GM23338 (cell line): ENCODE results near the gene PUDP. TPM values are rescaled to one million over a fixed set of nuclear protein-coding genes. Genes with fewer than 3 reads are reported as not detected.

ENCODE experiments used
- ATAC-seq: fragments of 200-7000 bp; cut with Tn5 transposase; 3 replicates; pipeline ENCODE4 v1.9.1; 2020
- DNase-seq: peaks from one replicate; pipeline ENCODE4 v3.0.0-alpha.2; 2015; ENCODE audit warnings: low spot score
- H2AFZ ChIP-seq: fragments of 200-600 bp; sonication (generic); 2 replicates; pipeline ENCODE4 v1.8.0; 2016; ENCODE audit warnings: antibody characterized with exemption, mild to moderate bottlenecking, moderate library complexity
- H3F3A ChIP-seq: fragments of 200-600 bp; sonication (generic); replicated peaks from 2 replicates; pipeline ENCODE4 v1.8.0; 2017; ENCODE audit warnings: antibody characterized with exemption, mixed run types, low read depth
- H3K27ac ChIP-seq: fragments of 200-600 bp; sonication (generic); 2 replicates; pipeline ENCODE4 v1.6.1; 2016; ENCODE audit warnings: low read depth
- H3K27me3 ChIP-seq: fragments of 200-600 bp; sonication (generic); 2 replicates; pipeline ENCODE4 v1.8.0; 2016; ENCODE audit warnings: mild to moderate bottlenecking, mixed run types, moderate library complexity; ENCODE audit not compliant: insufficient read depth
- H3K36me3 ChIP-seq: fragments of 200-600 bp; sonication (generic); 2 replicates; pipeline ENCODE4 v1.8.0; 2016; ENCODE audit warnings: mild to moderate bottlenecking; ENCODE audit not compliant: insufficient read depth
- H3K4me1 ChIP-seq: fragments of 200-600 bp; sonication (generic); 2 replicates; pipeline ENCODE4 v1.8.0; 2016; ENCODE audit warnings: mild to moderate bottlenecking, moderate library complexity; ENCODE audit not compliant: insufficient read depth
- H3K4me2 ChIP-seq: fragments of 200-600 bp; sonication (generic); 2 replicates; pipeline ENCODE4 v1.7.1; 2017; ENCODE audit warnings: mixed run types
- H3K4me3 ChIP-seq: fragments of 200-600 bp; sonication (generic); 2 replicates; pipeline ENCODE4 v1.6.1; 2016; ENCODE audit warnings: mixed run types
- H3K79me2 ChIP-seq: fragments of 200-600 bp; sonication (generic); replicated peaks from 2 replicates; pipeline ENCODE4 v1.8.0; 2017; ENCODE audit warnings: mild to moderate bottlenecking; ENCODE audit not compliant: insufficient read depth
- H3K9me2 ChIP-seq: fragments of 200-600 bp; sonication (generic); 2 replicates; pipeline ENCODE4 v1.8.0; 2017; ENCODE audit not compliant: insufficient read depth
- H4K20me1 ChIP-seq: fragments of 200-600 bp; sonication (generic); replicated peaks from 2 replicates; pipeline ENCODE4 v1.8.0; 2017; ENCODE audit warnings: mild to moderate bottlenecking; ENCODE audit not compliant: insufficient read depth
- H3K27ac Mint-ChIP-seq: 2 replicates; pipeline ENCODE4 v1.8.0; 2020; ENCODE audit warnings: inconsistent platforms, mild to moderate bottlenecking, moderate library complexity, mixed read lengths
- H3K27me3 Mint-ChIP-seq: 3 replicates; pipeline ENCODE4 v1.8.0; 2022; ENCODE audit warnings: low read depth, mild to moderate bottlenecking, moderate library complexity, mixed read lengths, inconsistent platforms; ENCODE audit not compliant: insufficient read depth, poor library complexity
- H3K36me3 Mint-ChIP-seq: 3 replicates; pipeline ENCODE4 v1.8.0; 2021; ENCODE audit warnings: low read depth, mild to moderate bottlenecking, inconsistent platforms, moderate library complexity, mixed read lengths
- H3K4me1 Mint-ChIP-seq: 3 replicates; pipeline ENCODE4 v1.8.0; 2020; ENCODE audit warnings: mild to moderate bottlenecking, inconsistent platforms, mixed read lengths
- H3K4me3 Mint-ChIP-seq: 3 replicates; pipeline ENCODE4 v1.8.0; 2021; ENCODE audit warnings: moderate library complexity, mild to moderate bottlenecking, inconsistent platforms, mixed read lengths
- H3K9me3 Mint-ChIP-seq: 3 replicates; pipeline ENCODE4 v1.8.0; 2020; ENCODE audit warnings: moderate library complexity, mild to moderate bottlenecking, inconsistent platforms, mixed read lengths
- CTCF ChIP-seq, 2 experiments: fragments of 200-600 bp in 1 of 2; sonication (generic) in 1 of 2; conservative IDR thresholded peaks; 2 replicates each; pipeline versions ENCODE4 v1.5.1 to v1.6.1; 2016 to 2017; ENCODE audit warnings: antibody characterized with exemption in 2 of 2, low read depth in 2 of 2, mild to moderate bottlenecking in 2 of 2, moderate library complexity in 1 of 2
- ETS1 ChIP-seq: IDR thresholded peaks from 2 replicates; pipeline ENCODE4 v1.6.1; 2016; ENCODE audit warnings: antibody characterized with exemption
- EZH2 ChIP-seq: fragments of 200-600 bp; sonication (generic); IDR thresholded peaks from one replicate; pipeline ENCODE4 v1.8.0; 2017; ENCODE audit warnings: antibody characterized with exemption, mild to moderate bottlenecking, low read depth; ENCODE audit not compliant: unreplicated experiment
- EZH2phosphoT487 ChIP-seq: fragments of 200-600 bp; sonication (generic); IDR thresholded peaks from one replicate; pipeline ENCODE4 v1.8.1; 2018; ENCODE audit warnings: antibody characterized with exemption; ENCODE audit not compliant: unreplicated experiment
- JUNB ChIP-seq: IDR thresholded peaks from one replicate; pipeline ENCODE4 v1.6.1; 2016; ENCODE audit warnings: antibody characterized with exemption; ENCODE audit not compliant: unreplicated experiment
- POLR2AphosphoS5 ChIP-seq: IDR thresholded peaks from 2 replicates; pipeline ENCODE4 v1.6.1; 2016; ENCODE audit warnings: antibody characterized with exemption, low read depth
- REST ChIP-seq: IDR thresholded peaks from one replicate; pipeline ENCODE4 v1.6.1; 2018; ENCODE audit warnings: antibody characterized with exemption; ENCODE audit not compliant: unreplicated experiment
- STAT1 ChIP-seq: IDR thresholded peaks from one replicate; pipeline ENCODE4 v1.6.1; 2016; ENCODE audit warnings: antibody characterized with exemption; ENCODE audit not compliant: unreplicated experiment
- ZNF462 ChIP-seq: fragments of 250-450 bp; sonication (Bioruptor Pico); IDR thresholded peaks from 2 replicates; pipeline ENCODE4 v1.5.0; 2020; ENCODE audit warnings: mild to moderate bottlenecking, moderate library complexity
- polyA plus RNA-seq: library from polyadenylated mRNA; unstranded; fragments of >200 nt; fragmentation: Nextera tagmentation; extraction: Ambion mirVana; gene quantifications from 2 replicates; pipeline ENCODE4 v1.2.1, GENCODE V29; 2016
- total RNA-seq: library from RNA; depleted of rRNA; stranded (reverse); fragments of >200 nt; shearing (Covaris generic); gene quantifications from 2 replicates; pipeline ENCODE4 v1.2.3, GENCODE V29; 2014

Gene PUDP
- total and polyA plus RNA-seq, 2 experiments from 2014 or later: 17.2 to 22.4 TPM

GRCh38 chrX:7091923-7092322, 56.0 kb downstream of the PUDP start (continued):
- TF ChIP-seq ZNF462 (CRISPR knock-in tag): no peak
- TF ChIP-seq REST: no peak
- no peak for TF ChIP-seq STAT1
- no peak for TF ChIP-seq JUNB
- no peak for TF ChIP-seq EZH2phosphoT487

GRCh38 chrX:7090641-7091040, 57.3 kb downstream of the PUDP start:
- ATAC-seq: no peak
- no peak overlapping the region for H3K4me3 ChIP-seq
- H3K4me3 Mint-ChIP-seq: no peak overlapping the region
- no peaks in the 10 kb centered on the region for H4K20me1 ChIP-seq
- H3K9me2 ChIP-seq: no peaks in the 10 kb centered on the region
- H3F3A ChIP-seq: no peaks in the 10 kb centered on the region
- H3K9me3 Mint-ChIP-seq: no peaks in the 10 kb centered on the region; the same call in 1 of the 3 replicates
- DNase-seq: no peak
- no peaks in the 10 kb centered on the region for H3K27me3 ChIP-seq
- H3K36me3 ChIP-seq: no peaks in the 10 kb centered on the region
- H3K36me3 Mint-ChIP-seq: no peaks in the 10 kb centered on the region
- no peak overlapping the region for H3K4me2 ChIP-seq
- peaks cover 3% of the 10 kb centered on the region for H3K27me3 Mint-ChIP-seq
- no peak overlapping the region for H2AFZ ChIP-seq
- peaks cover 17% of the 10 kb centered on the region for H3K4me1 Mint-ChIP-seq
- H3K27ac Mint-ChIP-seq: no peak overlapping the region
- H3K4me1 ChIP-seq: peaks cover 3% of the 10 kb centered on the region; the same call in 1 of the 2 replicates
- no peak overlapping the region for H3K27ac ChIP-seq
- H3K79me2 ChIP-seq: no peaks in the 10 kb centered on the region
- TF ChIP-seq ETS1 (no peak), POLR2AphosphoS5 (no peak), REST (no peak), EZH2 (no peak), CTCF (conservative IDR thresholded peaks at IDR 0.05; ENCODE audit: low read depth in 2 of 2) (no peak)
